Chondrocyte (in vitro differentiated cells): ENCODE measurements around the gene RAP1GAP. TPM values are rescaled to one million over a fixed set of nuclear protein-coding genes. Genes with fewer than 3 reads are reported as not detected.
A peak's percentile ranks its signal among the peaks of the same experiment; 100 is the strongest.

Experiments used
- DNase-seq: peaks from one replicate; pipeline ENCODE4 v3.0.0; 2021; ENCODE audit warnings: mixed read lengths, low spot score
- H3K27ac Mint-ChIP-seq: one replicate; pipeline ENCODE4 v1.8.0; 2021; ENCODE audit warnings: mild to moderate bottlenecking, moderate library complexity, mixed read lengths; ENCODE audit not compliant: unreplicated experiment
- H3K27me3 Mint-ChIP-seq: 2 replicates; pipeline ENCODE4 v1.8.0; 2021; ENCODE audit warnings: low read depth, mixed read lengths
- H3K36me3 Mint-ChIP-seq: 2 replicates; pipeline ENCODE4 v1.8.0; 2021; ENCODE audit warnings: low read depth, mixed read lengths
- H3K4me1 Mint-ChIP-seq: 2 replicates; pipeline ENCODE4 v1.8.0; 2021; ENCODE audit warnings: low read depth, mild to moderate bottlenecking, mixed read lengths
- H3K4me3 Mint-ChIP-seq: one replicate; pipeline ENCODE4 v1.8.0; 2021; ENCODE audit warnings: mild to moderate bottlenecking, moderate library complexity, mixed read lengths; ENCODE audit not compliant: unreplicated experiment
- H3K9me3 Mint-ChIP-seq: 2 replicates; pipeline ENCODE4 v1.8.0; 2021; ENCODE audit warnings: low read depth, mixed read lengths
- CTCF ChIP-seq: fragments of 200-600 bp; sonication (generic); IDR thresholded peaks from 2 replicates; pipeline ENCODE4 v1.5.0; 2021; ENCODE audit warnings: antibody characterized with exemption, mild to moderate bottlenecking, moderate library complexity
- total RNA-seq: library from RNA; stranded (reverse); gene quantifications from 3 replicates; pipeline ENCODE4 v1.2.1, GENCODE V29; 2021

The RAP1GAP gene
- total RNA-seq, 1 donor from 2014 or later = 1.8 TPM

- no peak for DNase-seq
- no peaks in the 10 kb centered on the region for H3K9me3 Mint-ChIP-seq
- H3K4me3 Mint-ChIP-seq = no peak overlapping the region
- peaks cover 4% of the 10 kb centered on the region for H3K27me3 Mint-ChIP-seq
- H3K27ac Mint-ChIP-seq = no peak overlapping the region
- no peaks in the 10 kb centered on the region for H3K36me3 Mint-ChIP-seq
- TF ChIP-seq CTCF = no peak
- H3K4me1 Mint-ChIP-seq = peaks cover 16% of the 10 kb centered on the region
Measured at GRCh38 chr1:21641076-21641475, 28.1 kb downstream of the RAP1GAP start.

DNA sequence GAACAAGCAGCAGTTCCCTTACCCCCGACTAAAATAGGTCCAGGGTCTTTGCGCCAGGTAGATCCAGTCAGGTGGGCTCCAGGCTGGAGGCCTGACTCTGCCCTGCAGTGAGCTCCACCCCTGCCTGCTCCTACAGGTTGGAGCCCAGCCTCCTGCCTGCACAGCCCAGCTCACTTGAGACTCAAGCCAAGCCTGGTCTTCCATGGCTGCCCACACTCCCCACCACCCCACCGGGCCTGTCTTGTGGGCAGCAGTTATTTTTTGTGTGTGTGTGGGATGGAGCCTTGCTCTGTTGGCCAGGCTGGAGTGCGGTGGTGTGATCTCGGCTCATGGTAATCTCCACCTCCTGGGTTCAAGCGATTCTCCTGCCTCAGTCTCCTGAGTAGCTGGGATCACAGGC, 28.5 kb downstream of the RAP1GAP start:
- H3K27me3 Mint-ChIP-seq = peaks cover 4% of the 10 kb centered on the region
- H3K4me1 Mint-ChIP-seq = peaks cover 16% of the 10 kb centered on the region
- H3K9me3 Mint-ChIP-seq = no peaks in the 10 kb centered on the region
- no peaks in the 10 kb centered on the region for H3K36me3 Mint-ChIP-seq
- H3K4me3 Mint-ChIP-seq = no peak overlapping the region
- DNase-seq = no peak
- no peak for TF ChIP-seq CTCF
- no peak overlapping the region for H3K27ac Mint-ChIP-seq

DNA sequence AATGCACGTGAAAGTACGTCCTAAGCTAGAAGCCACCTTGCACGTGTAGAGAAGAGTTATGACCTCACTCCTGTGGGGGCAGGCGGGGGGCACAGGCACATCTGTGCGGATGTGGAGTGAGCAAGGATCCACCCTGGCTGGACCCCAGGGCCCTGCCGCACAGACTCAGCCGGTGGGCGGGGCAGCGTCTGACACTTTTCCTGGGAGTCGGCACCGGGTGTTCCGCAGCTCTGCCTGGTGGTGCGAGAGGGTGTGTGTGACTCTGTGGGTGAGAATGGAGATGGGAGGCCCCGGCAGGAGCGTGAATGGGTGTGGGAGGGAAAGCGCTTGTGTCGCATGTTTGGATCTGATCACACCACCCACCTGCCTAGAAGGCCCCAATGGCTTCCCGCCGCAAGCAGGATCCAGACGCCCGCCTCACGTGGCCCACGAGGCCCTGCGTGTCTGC, 29.5 kb downstream of the RAP1GAP start:
- Mint-ChIP-seq H3K27ac (no peak overlapping the region), H3K36me3 (no peaks in the 10 kb centered on the region), H3K4me1 (peaks cover 16% of the 10 kb centered on the region), H3K27me3 (peaks cover 7% of the 10 kb centered on the region), H3K9me3 (no peaks in the 10 kb centered on the region), H3K4me3 (no peak overlapping the region)
- DNase-seq = no peak
- no peak for TF ChIP-seq CTCF

GRCh38 chr1:21638531-21639341, 30.4 kb downstream of the RAP1GAP start:
- Mint-ChIP-seq H3K9me3 (no peaks in the 10 kb centered on the region), H3K27me3 (peaks cover 7% of the 10 kb centered on the region), H3K4me1 (peaks cover 16% of the 10 kb centered on the region), H3K36me3 (no peaks in the 10 kb centered on the region), H3K4me3 (no peak overlapping the region), H3K27ac (peak overlapping the region; percentile 17)
- TF ChIP-seq CTCF = no peak
- no peak for DNase-seq

- H3K27ac Mint-ChIP-seq = no peak overlapping the region
- DNase-seq = no peak
- no peak overlapping the region for H3K4me3 Mint-ChIP-seq
- H3K27me3 Mint-ChIP-seq = peaks cover 4% of the 10 kb centered on the region
- H3K36me3 Mint-ChIP-seq = no peaks in the 10 kb centered on the region
- H3K9me3 Mint-ChIP-seq = no peaks in the 10 kb centered on the region
- H3K4me1 Mint-ChIP-seq = peaks cover 16% of the 10 kb centered on the region
- TF ChIP-seq CTCF = no peak
Measured at GRCh38 chr1:21637514-21637913, 31.6 kb downstream of the RAP1GAP start.
